H1 (cell line): Measurements from ENCODE around the gene ZRANB3. TPM values are rescaled to one million over a fixed set of nuclear protein-coding genes. Genes with fewer than 3 reads are reported as not detected.

Source experiments
- CTCF ChIA-PET: fragments of 300-600 bp; sonication (Branson Sonifier 250); formaldehyde crosslinking; loops from one replicate; lab custom pipeline; 2021; ENCODE audit not compliant: partially characterized antibody; lab: Charles Lee
- POLR2A ChIA-PET: fragments of 300-600 bp; sonication (Branson Sonifier 250); formaldehyde crosslinking; loops from one replicate; lab custom pipeline; 2021; ENCODE audit warnings: inconsistent platforms; ENCODE audit not compliant: partially characterized antibody; lab: Charles Lee
- DNase-seq, 2 experiments: peaks; one replicate each; pipeline versions ENCODE4 v3.0.0 to v3.0.0-alpha.2; 2010 to 2022; ENCODE audit warnings: low spot score in 2 of 2, low read depth in 1 of 2, mixed read lengths in 1 of 2
- FAIRE-seq: peaks from 2 replicates; lab custom pipeline; 2011; peaks lifted over from hg19 to GRCh38; lab: Jason Lieb, UNC
- H2AFZ ChIP-seq: 2 replicates; pipeline ENCODE4 v1.8.1; 2012; ENCODE audit warnings: low read length, inconsistent platforms
- H2AK5ac ChIP-seq: 2 replicates; pipeline ENCODE4 v1.6.1; 2013; ENCODE audit warnings: low read depth, low read length
- H2BK120ac ChIP-seq: replicated peaks from 2 replicates; pipeline ENCODE3; 2013; ENCODE audit warnings: low read depth, low read length, inconsistent platforms
- H2BK12ac ChIP-seq: 2 replicates; pipeline ENCODE4 v1.6.1; 2013; ENCODE audit warnings: low read depth, low read length
- H2BK15ac ChIP-seq: 2 replicates; pipeline ENCODE4 v1.6.1; 2013; ENCODE audit warnings: low read length
- H2BK20ac ChIP-seq: 2 replicates; pipeline ENCODE4 v1.6.1; 2013; ENCODE audit warnings: low read length
- H2BK5ac ChIP-seq: 2 replicates; pipeline ENCODE4 v1.6.1; 2013; ENCODE audit warnings: low read depth, low read length
- H3K14ac ChIP-seq: 2 replicates; pipeline ENCODE4 v1.6.1; 2013; ENCODE audit warnings: inconsistent platforms; ENCODE audit not compliant: insufficient read length
- H3K18ac ChIP-seq: 2 replicates; pipeline ENCODE4 v1.6.1; 2013; ENCODE audit warnings: low read length; ENCODE audit errors: extremely low read depth
- H3K23ac ChIP-seq: 2 replicates; pipeline ENCODE4 v1.6.1; 2013; ENCODE audit warnings: inconsistent platforms; ENCODE audit not compliant: insufficient read length
- H3K23me2 ChIP-seq: 2 replicates; pipeline ENCODE4 v1.6.1; 2013; ENCODE audit warnings: low read depth, low read length
- H3K27ac ChIP-seq: 2 replicates; pipeline ENCODE4 v1.6.1; 2011; ENCODE audit warnings: low read depth, low read length, inconsistent platforms
- H3K27me3 ChIP-seq, 4 experiments: replicated peaks in 1 of 4; 1 replicate in 1 of 4; 2 replicates in 3 of 4; pipeline versions ENCODE4 v1.6.1 to v1.8.1; 2011 to 2013; ENCODE audit warnings: low read length in 3 of 4, mild to moderate bottlenecking in 3 of 4, inconsistent platforms in 2 of 4, mixed read lengths in 2 of 4, moderate library complexity in 1 of 4; ENCODE audit not compliant: control insufficient read depth in 3 of 4, insufficient read depth in 3 of 4; ENCODE audit errors: extremely low read depth in 1 of 4
- H3K36me3 ChIP-seq, 4 experiments: 2 replicates each; pipeline versions ENCODE4 v1.6.1 to v1.8.1; 2011 to 2013; ENCODE audit warnings: mild to moderate bottlenecking in 4 of 4, low read length in 3 of 4, moderate library complexity in 2 of 4, control low read depth in 1 of 4, inconsistent platforms in 1 of 4; ENCODE audit not compliant: insufficient read depth in 4 of 4, control insufficient read depth in 2 of 4
- H3K4ac ChIP-seq: replicated peaks from 2 replicates; pipeline ENCODE3; 2013; ENCODE audit warnings: low read length, low read depth, mixed read lengths, inconsistent platforms; ENCODE audit not compliant: insufficient read length
- H3K4me1 ChIP-seq, 4 experiments: replicated peaks in 1 of 4; 1 replicate in 1 of 4; 2 replicates in 3 of 4; pipeline versions ENCODE4 v1.6.1 to v1.8.1; 2011 to 2013; ENCODE audit warnings: low read length in 3 of 4, inconsistent platforms in 2 of 4, mixed read lengths in 1 of 4; ENCODE audit not compliant: insufficient read depth in 4 of 4, control insufficient read depth in 3 of 4
- H3K4me2 ChIP-seq, 2 experiments: 2 replicates each; pipeline versions ENCODE4 v1.6.1 to v1.8.1; 2011 to 2013; ENCODE audit warnings: low read depth in 2 of 2, low read length in 2 of 2, control low read depth in 1 of 2, inconsistent platforms in 1 of 2, mild to moderate bottlenecking in 1 of 2; ENCODE audit not compliant: insufficient read depth in 1 of 2
- H3K4me3 ChIP-seq, 4 experiments: fragments of 200-600, 300-600 bp in 1 of 4; sonication (generic), shearing (Covaris generic), sonication (Bioruptor Twin) in 1 of 4; 2 replicates each; pipeline versions ENCODE4 v1.5.1 to v1.8.1; 2011 to 2016; ENCODE audit warnings: low read length in 4 of 4, low read depth in 3 of 4, control low read depth in 2 of 4, inconsistent platforms in 2 of 4, mild to moderate bottlenecking in 2 of 4, mixed read lengths in 1 of 4, moderate library complexity in 1 of 4; ENCODE audit not compliant: insufficient read depth in 2 of 4; ENCODE audit errors: extremely low read depth in 1 of 4
- H3K56ac ChIP-seq: replicated peaks from 2 replicates; pipeline ENCODE3; 2013; ENCODE audit warnings: low read depth, mild to moderate bottlenecking, mixed read lengths, low read length, inconsistent platforms; ENCODE audit not compliant: insufficient read length
- H3K79me1 ChIP-seq: 2 replicates; pipeline ENCODE4 v1.6.1; 2013; ENCODE audit warnings: low read depth, low read length, control low read depth
- H3K79me2 ChIP-seq, 2 experiments: 2 replicates each; pipeline versions ENCODE4 v1.6.1 to v1.8.1; 2012 to 2013; ENCODE audit warnings: low read length in 2 of 2, mild to moderate bottlenecking in 2 of 2, inconsistent platforms in 1 of 2; ENCODE audit not compliant: insufficient read depth in 2 of 2, control insufficient read depth in 1 of 2
- H3K9ac ChIP-seq, 4 experiments: replicated peaks in 1 of 4; 1 replicate in 1 of 4; 2 replicates in 3 of 4; pipeline versions ENCODE4 v1.6.1 to v1.8.1; 2011 to 2013; ENCODE audit warnings: low read depth in 3 of 4, low read length in 3 of 4, control low read depth in 2 of 4, mild to moderate bottlenecking in 2 of 4, moderate library complexity in 2 of 4, inconsistent platforms in 1 of 4; ENCODE audit errors: extremely low read depth in 1 of 4
- H3K9me3 ChIP-seq, 2 experiments: 2 replicates each; pipeline versions ENCODE4 v1.6.1 to v1.8.1; 2012 to 2013; ENCODE audit warnings: mild to moderate bottlenecking in 2 of 2, moderate library complexity in 2 of 2, control low read depth in 1 of 2, inconsistent platforms in 1 of 2, low read depth in 1 of 2, low read length in 1 of 2, mixed read lengths in 1 of 2; ENCODE audit not compliant: insufficient read depth in 2 of 2
- H4K20me1 ChIP-seq, 2 experiments: replicated peaks in 1 of 2; 2 replicates each; pipeline versions ENCODE3 to v1.8.1; 2011 to 2013; ENCODE audit warnings: inconsistent platforms in 2 of 2, low read length in 2 of 2, mild to moderate bottlenecking in 1 of 2; ENCODE audit not compliant: insufficient read depth in 2 of 2, control insufficient read depth in 1 of 2
- H4K5ac ChIP-seq: 2 replicates; pipeline ENCODE4 v1.6.1; 2013; ENCODE audit warnings: low read length, low read depth, mixed read lengths, inconsistent platforms; ENCODE audit not compliant: insufficient read length
- H4K8ac ChIP-seq: 2 replicates; pipeline ENCODE4 v1.8.0; 2013; ENCODE audit warnings: mild to moderate bottlenecking, moderate library complexity, low read length, inconsistent platforms; ENCODE audit not compliant: insufficient read depth; ENCODE audit errors: extremely low read depth
- H4K91ac ChIP-seq: replicated peaks from 2 replicates; pipeline ENCODE3; 2013; ENCODE audit warnings: low read length, mixed read lengths, inconsistent platforms; ENCODE audit not compliant: insufficient read length
- ATF2 ChIP-seq: IDR thresholded peaks from 2 replicates; pipeline ENCODE4 v1.6.1; 2012; ENCODE audit warnings: low read length, inconsistent platforms
- BACH1 ChIP-seq: IDR thresholded peaks from 2 replicates; pipeline ENCODE4 v1.6.1; 2012; ENCODE audit warnings: low read length, improper control_type of control experiment
- BRCA1 ChIP-seq: IDR thresholded peaks from 2 replicates; pipeline ENCODE4 v1.6.1; 2012; ENCODE audit warnings: low read depth, low read length, improper control_type of control experiment
- CBX8 ChIP-seq: fragments of 300-800, 300-1000 bp; sonication (generic); IDR thresholded peaks from 2 replicates; pipeline ENCODE4 v1.7.1; 2016; ENCODE audit warnings: low read depth, low read length, borderline replicate concordance
- HDAC2 ChIP-seq, 2 experiments: fragments of 300-600 bp in 1 of 2; sonication (generic) in 1 of 2; IDR thresholded peaks; 2 replicates each; pipeline ENCODE4 v1.6.1; 2011 to 2012; ENCODE audit warnings: low read depth in 2 of 2, low read length in 2 of 2, mild to moderate bottlenecking in 2 of 2, moderate library complexity in 2 of 2, borderline replicate concordance in 1 of 2, inconsistent platforms in 1 of 2
- JUND ChIP-seq: IDR thresholded peaks from 2 replicates; pipeline ENCODE4 v1.6.1; 2011; ENCODE audit warnings: mild to moderate bottlenecking, improper control_type of control experiment, low read length
- KDM5A ChIP-seq: fragments of 200-600 bp; IDR thresholded peaks from 2 replicates; pipeline ENCODE4 v1.7.1; 2012; ENCODE audit warnings: mild to moderate bottlenecking, low read length, inconsistent platforms, mixed read lengths
- PHF8 ChIP-seq: fragments of 200-600 bp; sonication (generic); conservative IDR thresholded peaks from 2 replicates; pipeline ENCODE4 v1.7.1; 2012; ENCODE audit warnings: low read depth, mild to moderate bottlenecking, inconsistent platforms, low read length, moderate library complexity
- POLR2AphosphoS5 ChIP-seq: IDR thresholded peaks from 2 replicates; pipeline ENCODE4 v1.6.1; 2011; ENCODE audit warnings: low read depth, low read length
- RFX5 ChIP-seq: IDR thresholded peaks from 2 replicates; pipeline ENCODE4 v1.6.1; 2011; ENCODE audit warnings: low read depth, low read length, improper control_type of control experiment, borderline replicate concordance
- WGBS, 2 experiments: shearing (Covaris generic) in 1 of 2; methylation state at CpG; one replicate each; pipeline versions ENCODE4 v1.1.6 to v1.1.7; 2013 to 2015; ENCODE audit warnings: low lambda C conversion rate in 2 of 2, mixed read lengths in 2 of 2, inconsistent platforms in 1 of 2, low coverage in 1 of 2, missing lambda C conversion rate in 1 of 2; ENCODE audit not compliant: insufficient replicate concordance in 2 of 2, insufficient coverage in 1 of 2, insufficient read length in 1 of 2; ENCODE audit errors: extremely low coverage in 1 of 2, missing lambda C conversion rate in 1 of 2; 5-methylcytosine and 5-hydroxymethylcytosine counted together
- polyA plus RNA-seq, 7 experiments: library from polyadenylated mRNA; depleted of rRNA in 3 of 7; stranded (reverse) in 5 of 7; unstranded in 2 of 7; fragments of >200 nt in 5 of 7; fragments of 200-250 nt in 2 of 7; gene quantifications; 1 replicate in 5 of 7; 2 replicates in 1 of 7; 4 replicates in 1 of 7; pipeline versions ENCODE4 v1.2.1 to v1.2.3, GENCODE V29; 2011 to 2013; ENCODE audit warnings: missing spikeins in 2 of 7, mixed read lengths in 2 of 7
- total RNA-seq: library from RNA; stranded (reverse); fragmentation: NEBNext Ultra II Directional; extraction: Animal tissue kit (Norgen Biotek cat#: 25700); gene quantifications from 2 replicates; pipeline ENCODE4 v1.2.1, GENCODE V29; 2021

The ZRANB3 gene
- total and polyA plus RNA-seq, 2 of the 8 experiments (the other 6 are each of a cell fraction or from before 2014, with no cell fraction given): 4.5 to 19.3 TPM

- Histone ChIP-seq H3K56ac (no peak overlapping the region), H2BK5ac (no peak overlapping the region), H3K4me1 (peaks cover 0 to 3% (median 0%) of the 10 kb centered on the region in 4 experiments; a peak in 1 of 7 replicates), H3K36me3 (peaks cover 6 to 36% (median 15%) of the 10 kb centered on the region in 4 experiments; a peak in 7 of 8 replicates), H4K91ac (no peak overlapping the region), H4K5ac (no peak overlapping the region), H3K79me1 (no peaks in the 10 kb centered on the region), H3K23ac (no peak overlapping the region), H3K14ac (no peak overlapping the region), H4K8ac (no peak overlapping the region), H4K20me1 (no peaks in the 10 kb centered on the region), H2BK20ac (no peak overlapping the region), H2AFZ (no peak overlapping the region), H3K79me2 (no peaks in the 10 kb centered on the region), H3K4me2 (no peak overlapping the region), H3K4ac (no peak overlapping the region), H3K27me3 (no peaks in the 10 kb centered on the region), H2AK5ac (no peak overlapping the region), H3K9me3 (no peaks in the 10 kb centered on the region), H2BK120ac (no peak overlapping the region), H3K27ac (no peak overlapping the region), H3K4me3 (no peak overlapping the region), H2BK15ac (no peak overlapping the region), H3K18ac (no peak overlapping the region), H2BK12ac (no peak overlapping the region), H3K23me2 (no peaks in the 10 kb centered on the region), H3K9ac (no peak overlapping the region)
- ChIA-PET CTCF (interaction anchor here (0.7 kb wide), 1 partner anchor 218 kb away, joined by 4 read pairs; no protein-coding TSS in a partner anchor), POLR2A (no interaction called here)
- WGBS, 2 experiments: 95% methylated on average over 11 of the region's 11 CpGs; no CpG with 5 or more reads in 1 of the 2 experiments
- DNase-seq (no peak), FAIRE-seq (no peak)
- TF ChIP-seq KDM5A: no peak
- TF ChIP-seq JUND: no peak
- no peak for TF ChIP-seq HDAC2 (IDR thresholded peaks at IDR 0.05; ENCODE audit: borderline replicate concordance in 1 of 2, low read depth in 2 of 2, low read length in 2 of 2)
- no peak for TF ChIP-seq PHF8
- no peak for TF ChIP-seq POLR2AphosphoS5
- no peak for TF ChIP-seq RFX5
- no peak for TF ChIP-seq CBX8
- no peak for TF ChIP-seq BACH1
- no peak for TF ChIP-seq BRCA1
- TF ChIP-seq ATF2: no peak
These were observed 360.9 kb downstream of the ZRANB3 start for GRCh38 chr2:135169900-135170753.
